GM21381 (cell line): Measurements from ENCODE around the gene TPI1.
"Not testable (repeated sequence)": the region's sequence is repeated elsewhere in the genome, so short reads cannot be mapped to it uniquely, and the experiment has no call there.

ENCODE experiments used
- ATAC-seq: cut with Tn5 transposase; IDR thresholded peaks from one replicate; pipeline ENCODE4 v1.9.1; 2021; ENCODE audit warnings: mild to moderate bottlenecking, moderate library complexity; ENCODE audit not compliant: unreplicated experiment

The TPI1 gene

GRCh38 chr12:6889775-6890573, 22.6 kb downstream of the TPI1 start:
- ATAC-seq, result not testable (repeated sequence)

DNA sequence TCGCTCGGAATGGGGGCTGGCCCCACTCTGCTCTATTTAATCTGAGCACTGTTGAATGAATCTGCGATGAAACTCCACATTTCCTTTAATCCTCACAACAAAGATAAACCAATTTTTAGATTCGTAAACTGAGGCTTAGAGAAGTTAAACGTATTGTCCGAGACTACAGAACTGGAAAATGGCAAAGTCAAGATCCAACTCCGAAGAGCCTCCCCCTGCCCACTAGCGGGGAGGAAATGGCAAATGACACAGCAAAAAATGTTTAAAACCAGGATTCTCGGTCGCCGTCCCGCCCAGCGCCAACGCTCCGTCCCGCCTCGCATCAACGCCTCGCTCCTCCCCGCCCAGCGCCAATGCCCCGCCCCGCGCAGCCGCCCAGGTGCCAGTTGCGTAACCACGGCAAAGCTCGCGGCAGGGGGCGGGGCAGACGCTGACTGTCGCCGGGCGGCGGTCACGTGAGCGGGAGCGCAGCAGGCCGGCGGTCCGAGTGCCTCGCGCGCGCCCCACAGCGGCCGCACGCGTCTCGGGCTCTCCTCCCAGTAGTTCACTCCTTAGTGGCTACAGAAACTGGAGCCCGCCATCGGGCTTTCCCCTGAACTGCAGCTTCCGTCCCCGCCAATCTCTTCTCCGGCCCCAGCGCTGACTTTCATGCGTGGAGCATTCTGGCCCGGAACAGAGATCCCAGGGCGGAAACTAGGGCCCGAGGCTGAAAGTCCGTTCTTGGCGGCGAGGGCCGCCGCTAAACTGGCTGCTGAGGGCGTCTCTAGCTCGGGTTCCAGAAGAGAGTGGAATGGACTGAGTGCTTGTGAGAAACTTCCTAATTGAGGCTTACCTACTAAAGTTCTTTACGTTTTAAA, 23.7 kb downstream of the TPI1 start:
- peak; percentile 93 for ATAC-seq

DNA sequence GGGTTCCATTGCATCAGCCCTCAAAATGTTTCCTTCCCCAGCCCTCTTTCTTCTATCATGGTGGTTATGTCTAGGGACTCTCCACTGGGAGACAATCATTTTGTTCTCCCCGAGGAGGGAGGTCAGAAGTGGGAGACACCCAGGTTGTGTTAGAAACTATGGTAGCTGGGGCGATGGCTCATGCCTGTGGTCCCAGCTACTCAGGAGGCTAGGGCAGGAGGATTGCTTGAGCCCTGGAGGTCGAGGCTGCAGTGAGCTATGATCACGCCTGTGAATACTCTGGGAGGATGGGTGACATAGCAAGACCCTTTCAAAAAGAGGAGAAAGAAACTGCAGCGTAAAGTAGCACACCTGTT, 24.3 kb downstream of the TPI1 start:
- peak; percentile 1 for ATAC-seq

- ATAC-seq, result not testable (repeated sequence)
These were observed 25.4 kb downstream of the TPI1 start for GRCh38 chr12:6892683-6893082.

DNA sequence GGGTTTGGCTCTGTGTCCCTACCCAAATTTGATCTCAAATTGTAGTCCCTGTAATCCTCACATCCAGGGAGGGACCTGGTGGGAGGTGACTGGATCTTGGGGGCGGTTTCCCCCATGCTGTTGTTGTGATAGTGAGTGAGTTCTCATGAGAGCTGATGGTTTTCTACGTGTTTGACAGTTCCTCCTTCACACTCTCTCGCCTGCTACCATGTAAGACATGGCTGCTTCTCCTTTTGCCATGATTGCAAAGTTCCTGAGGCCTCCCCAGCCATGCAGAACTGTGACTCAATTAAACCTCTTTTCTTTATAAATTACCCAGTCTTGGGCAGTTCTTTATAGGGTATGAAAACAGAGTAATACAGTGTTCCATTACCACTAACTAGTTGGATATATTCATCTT, 27.0 kb downstream of the TPI1 start:
- ATAC-seq, result no peak

DNA sequence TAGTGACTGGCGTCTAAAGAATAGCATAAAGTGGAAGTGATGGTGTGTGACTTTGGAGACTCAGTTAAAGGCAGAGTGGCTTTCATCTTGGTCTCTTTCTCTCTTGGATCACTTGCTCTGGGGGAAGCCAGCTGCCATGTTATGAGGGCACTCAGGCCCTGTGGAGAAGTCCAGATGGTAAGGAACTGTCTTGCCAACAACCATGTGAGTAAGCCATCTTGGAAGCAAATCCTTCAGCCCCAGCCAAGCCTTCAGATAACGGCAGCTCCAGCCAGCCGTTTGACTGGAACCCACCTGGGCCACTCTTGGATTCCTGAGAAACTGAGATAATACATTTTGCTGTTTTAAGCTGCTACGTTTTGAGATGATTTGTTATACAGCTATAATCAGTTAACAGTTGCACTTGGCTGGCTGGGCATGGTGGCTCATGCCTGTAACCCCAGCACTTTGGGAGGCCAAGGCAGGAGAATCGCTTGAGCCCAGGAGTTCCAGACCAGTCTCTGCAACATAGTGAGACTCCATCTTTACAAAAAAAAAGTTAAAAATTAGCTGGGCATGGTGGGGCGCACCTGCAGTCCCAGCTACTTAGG, 29.6 kb downstream of the TPI1 start:
- no peak for ATAC-seq

DNA sequence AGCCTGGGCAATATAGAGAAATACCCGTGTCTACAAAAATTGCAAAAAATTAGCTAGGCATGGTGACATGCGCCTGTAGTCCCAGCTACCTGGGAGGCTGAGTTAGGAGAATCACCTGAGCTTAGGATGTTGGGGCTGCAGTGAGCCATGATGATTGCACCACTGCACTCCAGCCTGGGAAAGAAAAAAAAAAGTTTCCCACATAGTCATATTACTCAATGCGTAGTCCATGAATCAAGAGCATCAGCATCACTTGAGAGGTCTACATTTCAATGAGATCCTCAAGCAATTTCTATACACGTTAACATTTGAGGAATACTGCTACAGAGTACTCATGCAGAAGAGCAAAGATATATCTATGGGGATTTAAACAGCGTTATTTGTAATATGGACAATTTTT, 32.1 kb downstream of the TPI1 start:
- ATAC-seq, result no peak

DNA sequence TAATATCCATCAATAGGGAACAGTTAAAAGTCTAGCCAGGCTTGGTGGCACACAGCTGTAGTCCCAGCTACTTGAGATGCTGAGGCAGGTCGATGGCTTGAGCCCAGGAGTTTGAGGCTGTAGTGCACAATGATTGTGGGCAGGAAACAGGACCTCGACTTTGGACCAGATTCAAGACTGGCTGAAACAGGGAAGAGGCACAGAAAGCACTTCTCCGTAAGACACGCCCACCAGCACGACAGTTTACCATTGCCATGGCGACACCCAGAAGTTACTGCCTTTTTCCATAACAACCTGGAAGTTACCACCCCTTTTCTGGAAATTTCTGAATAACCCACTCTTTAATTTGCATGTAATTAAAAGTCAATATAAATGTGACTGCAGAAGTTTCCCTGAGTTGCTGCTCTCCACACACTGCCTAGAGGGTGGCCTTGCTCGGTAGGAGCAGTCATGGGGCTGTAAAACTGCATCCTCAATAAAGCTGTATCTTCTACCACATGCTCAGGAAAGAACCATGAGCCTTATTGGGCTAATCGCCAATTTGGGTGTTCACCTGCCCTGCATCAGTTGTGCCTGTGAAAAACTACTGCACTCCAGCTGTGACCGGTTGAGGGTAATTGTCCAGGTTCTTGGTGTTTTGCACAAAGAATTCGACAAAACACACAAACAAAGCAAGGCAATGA, 32.6 kb downstream of the TPI1 start:
- no peak for ATAC-seq

- no peak for ATAC-seq
These were observed 35.1 kb downstream of the TPI1 start for GRCh38 chr12:6902448-6902847.

- ATAC-seq, result no peak
These were observed 36.4 kb downstream of the TPI1 start for GRCh38 chr12:6903722-6904121.

GRCh38 chr12:6904280-6905276, 37.2 kb downstream of the TPI1 start, which contains the start of gene LRRC23:
LRRC23 (plus strand) TSS chr12:6904822; CDS start chr12:6905634, 812 bp downstream.
- peak; percentile 96 for ATAC-seq

GRCh38 chr12:6905414-6906040, 38.2 kb downstream of the TPI1 start:
- ATAC-seq, result no peak

DNA sequence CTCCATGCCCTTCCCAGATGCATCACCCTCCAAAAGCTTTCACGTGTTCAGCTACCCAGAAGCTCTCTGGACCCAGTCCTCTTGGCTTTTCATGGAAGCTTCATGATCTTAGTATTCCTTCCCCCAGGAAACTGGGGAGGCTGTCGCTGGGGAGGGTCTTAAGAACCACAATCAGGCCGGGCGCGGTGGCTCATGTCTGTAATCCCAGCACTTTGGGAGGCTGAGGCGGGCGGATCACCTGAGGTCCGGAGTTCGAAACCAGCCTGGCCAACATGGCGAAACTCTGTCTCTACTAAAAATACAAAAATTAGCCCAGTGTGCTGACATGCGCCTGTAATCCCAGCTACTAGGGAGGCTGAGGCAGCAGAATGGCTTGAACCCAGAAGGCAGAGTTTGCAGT, 40.8 kb downstream of the TPI1 start:
- not testable (repeated sequence) for ATAC-seq

DNA sequence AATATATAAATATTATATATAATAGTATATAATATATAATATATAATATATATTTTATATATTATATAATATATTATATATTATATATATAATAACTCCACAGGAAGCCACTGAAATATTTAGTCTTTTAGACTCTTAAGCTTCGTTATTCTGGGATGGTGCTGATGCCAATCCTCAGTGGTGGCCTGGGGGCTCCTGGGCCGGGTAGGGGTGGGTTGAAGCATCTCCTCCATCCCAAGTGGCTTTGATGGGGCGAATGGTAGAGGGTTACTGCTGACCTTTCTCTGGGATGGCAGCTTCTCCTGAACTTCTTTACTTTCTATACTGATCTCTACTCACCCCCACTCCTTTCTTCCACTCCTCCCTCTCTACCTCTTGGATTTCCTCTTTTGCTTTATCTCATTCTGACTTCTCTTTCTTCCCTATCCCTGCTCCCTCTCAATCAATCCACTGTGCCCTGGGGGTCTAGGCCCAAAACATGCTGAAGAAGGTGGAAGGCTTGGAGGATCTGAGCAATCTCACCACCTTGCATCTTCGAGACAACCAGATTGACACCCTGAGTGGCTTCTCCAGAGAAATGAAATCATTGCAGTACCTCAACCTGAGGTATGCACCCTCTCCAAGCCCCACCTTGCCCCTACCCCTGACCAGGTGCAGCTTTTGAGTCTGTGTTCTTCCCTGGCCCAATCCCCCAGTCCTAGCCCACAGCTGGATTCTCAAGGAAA, 42.3 kb downstream of the TPI1 start:
- ATAC-seq, result no peak

DNA sequence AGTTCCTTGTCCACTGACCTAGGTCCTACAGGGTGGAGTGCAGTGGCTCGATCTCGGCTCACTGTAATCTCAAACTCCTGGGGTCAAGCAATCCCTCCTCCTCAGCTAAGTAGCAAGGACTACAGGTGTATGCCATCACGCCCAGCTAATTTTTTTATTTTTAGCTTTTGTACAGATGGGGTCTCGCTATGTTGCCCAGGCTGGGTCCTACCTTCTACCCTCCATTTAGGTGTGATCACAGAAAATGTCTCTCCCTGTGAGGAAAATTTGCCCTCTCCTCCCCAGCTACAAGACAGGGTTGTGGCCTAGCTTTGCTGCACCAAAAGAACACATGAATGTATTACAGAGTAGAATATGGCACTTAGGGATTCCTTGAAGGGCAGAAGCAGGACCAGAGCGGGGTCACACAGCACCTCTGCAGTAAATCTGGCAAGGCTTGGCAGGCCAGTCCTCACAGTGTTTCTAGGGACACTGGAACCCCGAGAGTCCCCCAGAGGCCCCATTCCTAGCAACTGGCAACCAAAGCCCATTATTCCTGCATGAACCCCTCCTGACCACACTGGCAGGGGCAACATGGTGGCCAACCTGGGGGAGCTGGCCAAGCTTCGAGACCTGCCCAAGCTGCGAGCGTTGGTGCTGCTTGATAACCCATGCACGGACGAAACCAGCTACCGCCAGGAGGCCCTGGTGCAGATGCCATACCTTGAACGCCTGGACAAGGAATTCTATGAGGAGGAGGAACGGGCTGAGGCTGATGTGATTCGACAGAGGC, 45.0 kb downstream of the TPI1 start:
- ATAC-seq, result no peak

GRCh38 chr12:6914246-6914946, 47.1 kb downstream of the TPI1 start, which contains the start of gene ENO2:
ENO2 (plus strand) TSS chr12:6914580; CDS start chr12:6915833, 1,253 bp downstream.
- peak; percentile 77 for ATAC-seq
